Activated gamma-delta T cell (primary cell): ENCODE measurements around the gene RRAS2.
A peak's percentile ranks its signal among the peaks of the same experiment; 100 is the strongest.
"Not testable (repeated sequence)": the region's sequence is repeated elsewhere in the genome, so short reads cannot be mapped to it uniquely, and the experiment has no call there.

Source experiments
- DNase-seq: peaks from one replicate; lab custom pipeline; 2025; lab: John Stamatoyannopoulos, UW

RRAS2 gene

DNA sequence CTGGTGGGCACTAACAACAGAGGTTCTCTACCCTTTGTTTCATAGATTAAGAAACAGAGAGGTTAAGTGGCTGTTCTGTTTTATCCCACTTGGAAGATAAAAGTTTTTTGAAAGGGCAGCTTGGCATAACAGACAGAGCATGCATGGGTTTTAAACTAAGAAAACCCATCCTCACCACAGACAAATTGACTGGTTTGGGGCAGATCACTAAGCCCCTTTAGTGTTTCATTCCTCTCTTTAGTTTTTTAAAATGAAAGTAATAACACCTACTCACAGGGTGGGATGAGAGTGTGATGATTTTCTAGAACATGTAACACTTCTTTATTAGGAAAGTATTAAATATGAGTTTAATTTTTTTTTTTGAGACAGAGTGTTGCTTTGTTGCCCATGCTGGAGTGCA lies 12.3 kb upstream of the RRAS2 start:
- DNase-seq: no peak

DNA sequence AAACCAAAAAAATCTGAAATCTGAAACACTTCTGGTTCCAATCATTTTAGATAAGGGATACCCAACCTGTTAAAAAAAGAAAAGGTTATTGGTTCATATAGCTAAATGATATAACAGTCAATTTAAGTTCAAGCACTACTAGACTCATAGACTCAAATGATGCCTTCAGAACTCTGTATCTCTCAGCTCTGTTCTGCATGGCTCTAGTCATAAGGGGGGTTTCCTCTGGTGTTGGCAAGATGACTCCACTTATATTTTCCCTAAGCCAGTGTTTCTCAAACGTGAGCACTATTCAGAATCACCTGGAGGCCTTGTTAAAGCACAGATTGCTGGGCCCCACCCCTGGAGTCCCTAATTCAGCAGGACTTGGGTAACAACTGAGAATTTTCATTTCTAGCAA lies 11.5 kb upstream of the RRAS2 start:
- no peak for DNase-seq

DNA sequence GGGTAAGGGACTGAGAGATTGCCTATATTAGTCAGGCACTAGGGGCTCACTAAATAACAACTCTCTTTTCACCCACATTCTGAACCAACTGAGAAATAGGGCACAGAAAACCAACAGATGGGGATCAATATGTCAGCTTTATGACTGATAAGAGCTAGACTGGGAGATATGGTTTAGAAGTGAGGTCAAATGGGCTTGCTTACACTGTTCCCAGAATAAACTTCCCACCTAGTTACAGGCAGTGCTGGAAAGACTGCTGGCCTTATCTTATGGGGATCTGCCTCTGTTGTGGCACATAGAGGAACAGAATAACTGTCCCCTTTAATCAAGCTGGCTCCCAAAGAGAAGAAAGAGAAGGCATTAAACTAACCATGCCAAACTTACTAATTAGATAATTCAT lies 10.6 kb upstream of the RRAS2 start:
- DNase-seq: no peak

DNA sequence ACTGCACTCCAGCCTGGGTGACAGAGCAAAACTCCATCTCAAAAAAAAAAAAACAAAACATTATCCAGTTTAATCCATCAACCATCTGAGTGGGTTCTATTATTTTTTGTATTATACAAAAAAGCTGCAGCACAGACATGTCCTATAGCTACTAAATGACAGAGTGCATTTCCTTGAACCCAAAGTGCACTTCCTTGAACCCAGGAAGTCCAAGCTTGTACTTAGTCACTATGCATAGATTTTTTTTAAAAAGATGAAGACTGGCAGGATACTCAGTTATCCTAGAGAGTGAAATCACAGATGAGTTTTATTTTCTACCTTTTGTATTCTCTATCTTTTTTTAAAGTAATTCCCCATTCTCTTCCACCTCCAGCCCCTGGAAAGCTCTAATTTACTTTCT lies 8.0 kb upstream of the RRAS2 start:
- DNase-seq: no peak

DNA sequence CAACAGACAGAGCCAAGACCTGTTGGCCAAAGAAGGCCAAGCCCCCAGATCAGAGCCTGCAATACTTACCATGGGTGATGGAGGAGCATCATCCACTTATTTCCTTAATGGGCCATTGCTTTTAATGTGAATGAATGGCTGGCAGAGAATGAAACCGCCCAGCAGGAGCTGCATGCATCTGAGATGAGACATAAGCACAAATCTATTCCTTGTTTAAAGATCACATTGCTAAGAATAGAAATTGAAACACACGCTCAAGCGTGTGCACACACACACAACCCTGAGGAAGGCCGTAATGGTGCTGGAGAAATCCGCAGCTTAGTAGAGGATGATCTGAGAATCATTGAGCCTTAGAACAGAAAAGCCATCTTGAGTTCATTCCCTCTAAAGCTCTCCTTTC lies 5.3 kb upstream of the RRAS2 start:
- DNase-seq: no peak

DNA sequence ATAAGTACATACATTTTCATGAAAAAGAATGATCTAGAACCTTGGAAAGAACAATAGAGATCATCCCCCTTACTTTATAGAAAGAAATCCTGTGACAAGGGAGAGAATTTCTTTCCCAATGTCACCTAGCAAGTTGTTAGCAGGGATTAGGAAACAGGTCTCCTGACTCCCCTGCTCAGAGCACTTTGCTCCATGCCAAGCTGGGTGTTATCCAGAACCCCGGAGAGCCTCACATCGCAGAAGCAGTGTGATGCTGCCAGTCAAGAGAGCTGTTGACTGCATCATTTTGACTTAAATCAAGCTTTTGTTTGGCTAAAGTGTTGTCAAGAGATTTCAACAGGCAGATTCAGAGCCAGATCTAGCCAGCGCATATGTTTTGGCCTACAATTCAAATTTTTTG lies 3.6 kb upstream of the RRAS2 start:
- DNase-seq: no peak

DNA sequence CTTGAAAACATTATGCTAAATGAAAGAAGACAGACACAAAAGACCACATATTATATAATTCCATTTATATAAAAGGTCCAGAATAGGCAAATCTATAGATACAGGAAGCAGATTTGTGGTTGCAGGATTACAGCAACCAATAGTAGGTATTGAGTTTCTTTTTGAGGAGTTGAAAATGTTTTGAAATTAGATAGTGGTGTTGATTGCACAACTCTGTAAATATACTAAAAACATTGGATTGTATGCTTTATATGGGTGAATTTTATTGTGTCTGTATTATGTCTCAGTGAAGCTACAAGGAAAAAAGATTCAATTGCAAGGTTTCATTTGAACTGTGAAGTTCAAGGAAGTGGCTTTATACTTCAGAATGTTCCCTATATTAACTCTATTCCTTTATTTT lies 3.0 kb upstream of the RRAS2 start:
- no peak for DNase-seq

DNA sequence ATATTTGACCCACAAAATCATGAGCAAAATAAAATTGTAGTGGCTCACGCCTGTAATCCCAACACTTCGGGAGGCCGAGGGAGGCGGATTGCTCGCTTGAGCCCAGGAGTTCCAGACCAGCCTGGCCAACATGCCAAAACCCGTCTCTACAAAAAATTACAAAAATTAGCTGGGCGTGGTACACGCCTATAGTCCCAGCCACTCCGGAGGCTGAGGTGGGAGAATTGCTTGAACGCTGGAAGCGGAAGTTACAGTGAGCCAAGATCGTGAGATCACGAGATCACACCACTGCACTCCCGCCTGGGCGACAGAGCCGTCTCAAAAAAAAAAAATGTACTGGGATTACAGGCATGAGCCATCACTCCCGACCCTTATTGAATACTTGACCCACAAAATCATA lies 2.0 kb upstream of the RRAS2 start:
- no peak for DNase-seq

DNA sequence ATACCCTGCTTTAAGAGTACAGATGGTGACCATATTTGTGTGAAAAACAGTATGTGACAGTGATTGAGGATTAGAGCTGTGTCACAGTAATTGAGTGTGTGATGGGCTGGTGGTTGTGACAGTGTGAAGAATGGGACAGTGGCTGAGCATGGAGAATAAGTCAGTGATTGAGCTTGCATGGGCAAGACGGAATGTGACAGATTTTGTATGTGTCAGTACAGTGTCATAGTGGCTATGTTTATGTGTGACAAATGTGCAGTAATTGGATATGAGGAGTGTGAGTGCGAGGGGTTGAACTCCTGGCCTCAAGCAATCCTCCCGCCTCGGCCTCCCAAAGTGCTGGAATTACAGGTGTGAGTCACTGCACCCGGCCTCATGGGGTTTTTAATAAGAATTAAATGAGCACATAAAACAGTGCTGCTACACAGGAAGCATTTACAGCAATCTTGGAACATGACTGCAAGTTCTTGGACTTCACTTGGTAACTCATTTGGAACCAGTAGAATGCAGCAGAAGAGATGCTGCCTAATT lies 583 bp upstream of the RRAS2 start:
- no peak for DNase-seq

DNA sequence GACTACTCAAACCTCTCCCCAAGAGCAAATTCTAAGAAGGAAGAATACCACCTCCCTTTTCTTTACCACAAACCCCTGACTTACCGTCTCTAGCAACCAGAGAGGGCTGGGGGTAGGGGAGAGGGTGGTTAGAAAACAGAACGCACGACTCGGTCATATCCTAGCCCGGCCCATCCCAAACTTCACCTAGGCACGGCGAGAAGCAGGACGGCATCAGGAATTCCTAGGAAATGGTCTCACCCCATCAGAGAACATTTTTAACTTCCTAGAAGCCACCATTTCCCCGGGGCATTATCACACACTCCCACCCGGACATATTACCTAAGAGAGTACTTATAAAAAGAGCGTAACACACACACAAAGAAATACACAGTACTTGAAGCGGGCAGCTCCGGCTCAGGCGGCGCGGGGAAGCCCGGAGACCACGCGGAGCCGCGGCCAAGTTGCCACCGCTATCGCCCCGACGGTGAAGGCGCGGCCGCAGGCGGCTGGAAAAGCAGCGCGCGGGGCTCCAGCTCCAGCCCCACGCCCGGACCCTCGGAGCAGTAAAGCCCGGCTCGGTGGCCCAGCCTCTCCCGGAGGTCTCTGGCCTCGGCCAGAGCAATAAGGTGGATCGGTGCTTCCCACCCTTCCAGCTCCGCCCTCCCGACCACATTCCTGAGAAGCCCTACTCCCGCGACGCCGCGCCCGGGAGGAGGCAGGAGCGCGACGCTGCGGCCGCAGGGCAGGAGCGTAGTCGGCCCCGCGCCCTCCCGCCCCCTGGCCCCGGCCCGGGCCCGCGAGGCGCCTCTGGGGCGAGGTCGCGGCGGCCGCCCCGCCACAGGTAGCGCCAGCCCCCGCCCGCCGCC lies 878 bp downstream of the RRAS2 start:
- peak; percentile 30 for DNase-seq

DNA sequence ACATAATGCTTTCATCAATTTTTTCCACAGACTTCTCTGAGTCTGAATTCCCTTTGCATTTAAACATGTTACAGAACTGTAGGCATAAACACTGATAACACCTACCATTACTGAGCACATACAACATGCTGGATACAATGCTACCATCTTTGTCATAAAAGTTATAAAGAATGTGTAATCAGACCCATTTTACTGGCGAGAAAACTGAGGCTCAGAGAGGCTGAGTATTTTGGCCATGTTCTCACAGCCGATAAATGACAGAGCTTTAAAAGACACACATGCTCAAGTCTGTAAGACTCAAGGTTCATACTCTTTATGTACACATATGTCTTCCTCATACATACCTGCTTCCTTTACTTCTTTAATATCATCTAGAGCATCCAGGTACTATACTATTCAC lies 2.6 kb downstream of the RRAS2 start:
- no peak for DNase-seq

DNA sequence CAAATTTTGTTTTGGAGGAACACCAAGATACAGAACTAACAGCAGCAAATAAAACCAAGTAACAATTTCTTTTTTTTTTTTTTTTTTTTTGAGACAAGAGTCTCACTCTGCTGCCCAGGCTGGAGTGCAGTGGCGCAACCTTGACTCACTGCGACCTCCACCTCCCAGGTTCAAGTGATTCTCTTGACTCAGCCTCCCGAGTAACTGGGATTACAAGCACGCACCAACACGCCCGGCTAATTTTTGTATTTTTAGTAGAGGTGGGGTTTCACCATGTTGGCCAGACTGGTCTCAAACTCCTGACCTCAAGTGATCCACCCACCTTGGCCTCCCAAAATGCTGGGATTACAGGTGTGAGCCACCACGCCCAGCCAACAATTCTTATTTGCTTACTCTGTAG lies 4.4 kb downstream of the RRAS2 start:
- DNase-seq: not testable (repeated sequence)

DNA sequence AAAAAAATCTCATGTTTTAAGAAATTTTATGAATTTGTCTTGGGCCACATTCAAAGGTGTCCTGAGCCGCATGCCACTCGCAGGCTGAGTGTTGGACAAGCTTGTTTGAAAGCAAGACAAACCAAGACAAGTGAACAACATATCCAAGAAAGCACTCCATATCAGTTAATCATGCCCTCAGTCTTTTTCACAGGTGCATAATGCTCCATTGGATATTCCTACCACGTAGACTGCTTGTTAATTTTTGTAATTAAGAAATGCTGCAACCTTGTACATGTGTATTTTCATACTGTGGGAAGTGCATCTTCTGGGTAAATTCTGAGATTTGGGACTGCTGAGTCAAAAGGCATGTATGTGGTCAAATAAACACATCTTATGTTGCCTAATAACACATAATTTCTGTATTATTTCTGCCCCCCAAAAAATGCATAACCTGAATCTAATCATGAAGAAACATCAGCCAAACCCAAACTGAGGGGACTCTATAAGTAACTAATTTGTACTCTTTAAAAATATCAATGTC lies 8.2 kb downstream of the RRAS2 start:
- no peak for DNase-seq

DNA sequence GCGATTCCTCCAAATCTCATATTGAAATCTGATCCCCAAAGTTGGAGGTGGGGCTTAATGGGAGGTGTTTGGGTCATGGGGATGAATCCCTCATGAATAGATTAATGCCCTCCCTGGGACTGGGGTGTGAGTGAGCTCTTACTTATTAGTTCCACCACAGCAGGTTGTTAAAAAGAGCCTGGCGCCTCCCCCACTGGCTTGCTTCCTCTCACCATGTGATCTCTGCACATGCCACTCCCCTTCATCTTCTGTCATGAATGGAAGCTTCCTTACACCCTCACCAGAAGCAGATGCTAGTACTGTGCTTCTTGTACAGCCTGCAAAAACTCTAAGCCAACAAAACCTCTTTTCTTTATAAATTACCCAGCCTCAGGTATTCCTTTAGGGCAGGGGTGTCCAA lies 8.8 kb downstream of the RRAS2 start:
- DNase-seq: no peak

DNA sequence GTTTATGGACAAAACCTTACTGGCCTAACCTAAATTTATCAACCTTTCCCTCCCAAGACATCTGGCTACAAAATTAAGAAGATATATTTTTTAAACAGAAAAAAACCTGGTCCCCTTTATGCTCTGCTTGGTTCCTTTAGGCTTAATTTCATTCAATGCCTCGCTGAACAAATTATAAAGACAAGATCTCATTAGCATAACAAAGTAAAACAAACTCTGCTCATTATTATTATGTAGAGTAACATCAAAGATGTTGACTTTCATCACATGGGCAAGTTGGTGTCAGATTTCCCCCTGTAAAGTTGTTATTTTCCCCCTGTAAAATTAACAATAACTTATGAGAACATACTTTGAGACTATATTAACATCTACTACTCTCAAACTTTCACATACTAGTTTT lies 11.0 kb downstream of the RRAS2 start:
- DNase-seq: no peak

DNA sequence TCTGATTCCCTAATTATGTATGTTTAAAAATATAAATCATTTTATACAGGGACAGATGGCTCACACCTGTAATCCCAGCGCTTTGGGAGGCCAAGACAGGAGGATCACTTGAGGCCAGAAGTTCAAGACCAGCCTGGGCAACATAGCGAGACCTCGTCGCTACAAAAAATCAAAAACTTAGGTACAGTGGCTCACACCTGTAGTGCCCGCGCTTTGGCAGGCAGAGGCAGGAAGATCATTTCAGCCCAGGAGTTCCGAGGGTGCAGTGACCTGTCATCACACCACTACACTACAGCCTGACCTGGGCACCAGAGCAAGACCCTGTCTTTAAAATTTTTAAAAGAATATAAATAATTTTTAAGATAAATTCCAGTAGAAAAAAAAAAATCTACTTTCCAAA lies 11.5 kb downstream of the RRAS2 start:
- no peak for DNase-seq

DNA sequence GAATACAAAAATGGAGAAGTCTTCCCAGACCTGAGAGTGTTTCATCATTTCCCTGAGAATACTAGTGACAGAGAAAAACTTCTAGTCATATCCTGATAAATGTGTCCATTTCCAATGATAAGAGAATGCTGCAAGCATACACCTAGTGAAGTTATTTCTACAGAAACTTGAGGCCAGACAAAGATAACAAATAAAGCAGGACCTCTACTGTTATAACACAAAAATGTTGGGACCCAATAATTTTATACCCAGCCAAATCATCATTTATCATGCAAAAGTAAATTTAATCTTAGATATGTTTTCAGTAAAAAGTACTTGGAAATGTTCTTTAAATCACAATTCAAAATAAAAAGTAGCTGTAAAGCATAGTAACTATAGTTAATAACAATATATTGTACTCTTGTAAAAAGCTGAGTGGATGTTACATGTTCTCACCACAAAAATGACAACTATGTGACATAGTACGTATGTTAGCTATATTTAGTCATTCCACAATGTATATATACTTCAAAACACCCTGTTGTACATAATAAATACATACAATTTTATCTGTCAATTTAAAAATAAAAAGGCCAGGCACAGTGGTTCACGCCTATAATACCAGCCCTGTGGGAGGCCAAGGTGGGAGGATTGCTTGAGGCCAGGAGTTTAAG lies 12.6 kb downstream of the RRAS2 start:
- DNase-seq: no peak

DNA sequence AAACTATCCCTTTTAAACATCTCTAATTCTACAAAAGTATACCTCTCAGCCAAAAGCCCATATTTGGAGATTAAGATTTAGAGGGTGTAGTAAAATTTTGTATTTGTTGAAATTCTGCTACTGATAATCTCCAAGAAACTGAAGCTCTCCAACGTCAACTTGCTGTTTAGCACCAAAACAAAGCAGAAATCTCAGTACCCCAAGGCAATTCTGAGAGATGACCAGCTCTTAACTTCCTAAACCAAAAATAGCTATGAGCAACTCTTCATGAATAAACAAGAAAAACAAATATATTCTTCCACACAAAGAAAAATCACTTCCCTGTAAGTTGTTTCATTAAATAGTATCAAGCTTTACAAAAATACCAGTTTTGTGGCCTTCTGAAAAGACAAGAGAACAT lies 13.3 kb downstream of the RRAS2 start:
- DNase-seq: no peak

DNA sequence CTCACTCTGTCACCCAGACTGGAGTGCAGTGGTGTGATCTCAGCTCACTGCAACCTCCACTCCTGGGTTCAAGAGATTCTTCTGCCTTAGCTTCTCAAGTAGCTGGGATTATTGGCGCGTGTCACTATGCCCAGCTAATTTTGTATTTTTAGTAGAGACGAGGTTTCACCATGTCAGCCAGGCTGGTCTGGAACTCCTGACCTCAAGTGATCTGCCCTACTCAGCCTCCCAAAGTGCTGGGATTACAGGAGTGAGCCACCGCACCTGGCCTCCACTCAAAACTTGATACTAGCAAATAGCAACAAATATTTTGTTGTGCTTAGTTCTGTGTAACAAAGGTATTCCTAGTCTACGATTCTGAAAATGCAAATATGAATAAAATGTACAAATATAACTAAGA lies 14.0 kb downstream of the RRAS2 start:
- DNase-seq: not testable (repeated sequence)

DNA sequence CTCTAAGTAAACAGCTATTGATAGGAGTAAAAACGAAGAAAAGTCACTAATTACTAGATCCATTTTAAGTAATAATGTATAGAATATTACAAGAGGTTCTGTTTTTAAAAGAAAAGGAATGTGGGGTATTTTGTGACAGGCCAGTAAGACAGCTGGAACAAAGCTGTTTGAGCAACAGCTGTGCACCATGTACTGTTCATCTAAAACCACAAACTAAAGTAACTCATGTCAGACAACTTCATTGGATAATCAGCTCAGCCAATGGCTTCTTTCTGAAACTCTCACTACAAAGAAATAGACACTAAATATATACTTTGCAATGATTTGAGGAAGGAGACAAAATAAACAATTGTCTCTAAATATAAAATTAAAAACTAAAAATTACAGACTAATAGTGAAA lies 16.1 kb downstream of the RRAS2 start:
- no peak for DNase-seq

DNA sequence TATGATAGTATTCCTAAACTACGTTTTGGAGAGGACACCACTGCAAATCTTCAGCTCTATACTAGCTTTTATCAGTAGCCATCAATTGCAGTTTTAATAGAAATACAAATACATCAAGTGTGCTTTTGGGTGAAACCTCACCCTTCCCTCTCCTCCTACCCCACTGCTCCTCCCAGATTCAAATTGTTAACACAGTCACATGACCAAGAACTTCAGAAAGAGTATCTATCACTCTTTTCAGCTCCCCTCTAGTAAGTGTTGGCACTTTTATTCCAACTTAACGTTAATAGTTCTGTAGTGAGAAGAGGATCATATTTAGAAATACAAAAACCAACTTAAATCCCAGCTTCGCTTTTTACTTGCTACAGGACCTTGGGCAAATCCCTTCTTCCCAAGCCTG lies 17.0 kb downstream of the RRAS2 start:
- DNase-seq: no peak

DNA sequence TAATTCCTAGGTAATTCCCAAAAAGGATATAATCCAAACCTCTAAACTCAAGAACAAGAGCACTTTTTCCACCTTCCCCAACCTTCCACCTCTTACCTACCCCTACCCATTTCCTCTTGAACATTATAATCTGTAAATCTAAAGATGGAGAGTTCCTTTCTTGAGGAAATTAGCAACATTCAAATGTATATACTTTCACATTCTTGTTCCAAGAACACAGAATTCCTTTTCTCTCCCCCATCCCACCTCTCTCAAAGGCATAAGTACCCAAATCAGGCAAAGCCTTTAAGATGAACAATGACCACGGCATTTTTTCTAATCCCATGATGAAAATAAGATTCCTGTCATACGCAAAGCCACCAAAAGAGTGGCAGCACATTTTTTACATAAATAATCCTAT lies 18.3 kb downstream of the RRAS2 start:
- DNase-seq: no peak

DNA sequence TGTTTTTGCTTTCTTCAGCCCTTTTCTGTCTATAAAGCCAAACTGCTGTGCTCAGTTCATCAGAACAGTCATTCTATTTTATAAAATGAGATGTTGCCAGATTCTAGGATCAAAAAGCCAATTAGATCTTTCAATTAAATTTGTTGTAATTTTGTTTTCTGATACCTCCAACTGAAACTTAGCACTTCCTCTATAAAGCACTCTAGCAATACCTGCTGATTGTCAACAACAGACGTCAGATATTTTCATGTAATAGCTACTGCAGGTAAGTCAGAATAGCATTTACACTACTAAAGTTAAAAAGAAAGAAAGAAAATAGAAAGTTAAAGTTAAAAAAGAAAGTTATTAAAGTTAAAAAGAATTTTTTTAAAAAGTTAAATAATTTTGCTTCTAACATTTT lies 19.6 kb downstream of the RRAS2 start:
- no peak for DNase-seq
